ENCODE results near the gene MAML2. TPM values are rescaled to one million over a fixed set of nuclear protein-coding genes. Genes with fewer than 3 reads are reported as not detected.

MAML2 gene
- total RNA-seq, 1 experiment from 2014 or later = 2.7 TPM

- H4K8ac ChIP-seq (replicated peaks; ENCODE audit: insufficient read length, low read depth, low read length) = no peak overlapping the region
- H2BK12ac ChIP-seq (ENCODE audit: insufficient read length, low read depth, low read length) = no peak overlapping the region
- peaks cover 2% of the 10 kb centered on the region; the same call in 1 of the 2 replicates for H3K79me2 ChIP-seq (ENCODE audit: insufficient read depth, low read length)
- H3K23me2 ChIP-seq (ENCODE audit: insufficient read length, low read depth, low read length, poor library complexity, severe bottlenecking) = peaks cover 15% of the 10 kb centered on the region
- no peaks in the 10 kb centered on the region for H3K79me1 ChIP-seq (ENCODE audit: insufficient read depth, low read depth, low read length, poor library complexity, severe bottlenecking)
- peaks cover 4% of the 10 kb centered on the region for H3K27me3 Mint-ChIP-seq (ENCODE audit: low read depth)
- no peak overlapping the region for H3T11ph ChIP-seq (ENCODE audit: low read length)
- no peak overlapping the region for H3K27ac ChIP-seq (ENCODE audit: insufficient read length, low read depth, low read length)
- no peaks in the 10 kb centered on the region for H3K27me3 ChIP-seq (ENCODE audit: insufficient read depth, low read length)
- H4K5ac ChIP-seq (ENCODE audit: insufficient read length, low read depth, low read length) = no peak overlapping the region
- H3K18ac ChIP-seq (ENCODE audit: insufficient read length, low read depth, low read length) = no peak overlapping the region
- no peak overlapping the region for H3K4ac ChIP-seq (ENCODE audit: low read depth, low read length)
- H3K9ac ChIP-seq (ENCODE audit: extremely low read depth, insufficient read length, low read length) = no peak overlapping the region
- H2BK120ac ChIP-seq (ENCODE audit: low read depth, low read length, poor library complexity, severe bottlenecking) = no peak overlapping the region
- peaks cover 0 to 3% (median 0%) of the 10 kb centered on the region in 3 experiments; a peak in 2 of 7 replicates for H3K36me3 Mint-ChIP-seq (ENCODE audit: insufficient read depth in 1 of 3, low read depth in 3 of 3)
- H2AK5ac ChIP-seq (ENCODE audit: insufficient read length, low read length) = no peak overlapping the region
- no peaks in the 10 kb centered on the region for H3K9me3 ChIP-seq (ENCODE audit: control insufficient read depth, low read depth, low read length)
- H4K91ac ChIP-seq (ENCODE audit: insufficient read length, low read depth, low read length) = no peak overlapping the region
- H3K27ac Mint-ChIP-seq = no peak overlapping the region
- WGBS (ENCODE audit: extremely low coverage, insufficient read length, low lambda C conversion rate) = no CpG with 5 or more reads among the region's 4 CpGs
- no peak overlapping the region for H2BK15ac ChIP-seq (ENCODE audit: low read depth, low read length)
- no peaks in the 10 kb centered on the region for H3K9me3 Mint-ChIP-seq
- no peak overlapping the region for H2BK20ac ChIP-seq (ENCODE audit: low read depth, low read length, poor library complexity, severe bottlenecking)
- DNase-seq = no peak
- no peak for TF ChIP-seq CTCF (conservative IDR thresholded peaks at IDR 0.05)
- no peak overlapping the region for H3K56ac ChIP-seq (ENCODE audit: insufficient read length, low read depth, low read length)
- H3K4me1 ChIP-seq (ENCODE audit: insufficient read depth, low read length) = peaks cover 16% of the 10 kb centered on the region
- H3K14ac ChIP-seq (ENCODE audit: insufficient read depth, low read length) = no peak overlapping the region
- H3K4me3 Mint-ChIP-seq = no peak overlapping the region
- no peak overlapping the region for H3K4me2 ChIP-seq (ENCODE audit: insufficient read depth, insufficient read length, low read length)
- no peak overlapping the region for H2BK5ac ChIP-seq (ENCODE audit: insufficient read length, low read length)
- H3K4me1 Mint-ChIP-seq = peaks cover 64% of the 10 kb centered on the region in 2 experiments
- H2AFZ ChIP-seq (ENCODE audit: low read length) = no peak overlapping the region
- no peaks in the 10 kb centered on the region for H4K20me1 ChIP-seq (ENCODE audit: control insufficient read depth, insufficient read depth, insufficient read length)
- no peak overlapping the region for H3K23ac ChIP-seq (ENCODE audit: insufficient read length, low read depth, low read length)
Measured at GRCh38 chr11:96340555-96340885, 2.5 kb downstream of the MAML2 start.
